Left ventricle myocardium inferior (tissue), 1 donor: ENCODE measurements around the gene MZT2B. TPM values are rescaled to one million over a fixed set of nuclear protein-coding genes. Genes with fewer than 3 reads are reported as not detected.
"Not testable (repeated sequence)": the region's sequence is repeated elsewhere in the genome, so short reads cannot be mapped to it uniquely, and the experiment has no call there.

Source experiments
- DNase-seq: peaks from one replicate; pipeline ENCODE4 v3.0.0-alpha.2; 2020
- H3K27ac ChIP-seq: fragments of 200-600 bp; replicated peaks from 2 replicates; pipeline ENCODE4 v1.8.0; 2021
- H3K27me3 ChIP-seq: fragments of 200-600 bp; 2 replicates; pipeline ENCODE4 v1.8.0; 2021; ENCODE audit warnings: low read depth
- H3K36me3 ChIP-seq: fragments of 200-600 bp; 2 replicates; pipeline ENCODE4 v1.8.0; 2021
- H3K4me1 ChIP-seq: fragments of 200-600 bp; 2 replicates; pipeline ENCODE4 v1.8.0; 2021
- H3K4me3 ChIP-seq: fragments of 200-600 bp; 2 replicates; pipeline ENCODE4 v1.8.0; 2021; ENCODE audit warnings: mild to moderate bottlenecking, moderate library complexity
- H3K9me3 ChIP-seq: fragments of 200-600 bp; replicated peaks from 2 replicates; pipeline ENCODE4 v1.8.0; 2021
- intact Hi-C: fragments of 100-400 bp; cut with micrococcal nuclease; formaldehyde crosslinking; loops from one replicate; pipeline ENCODE4 v1.11.0; 2022
- total RNA-seq: library from RNA; stranded (reverse); fragmentation: NEBNext Ultra II Directional; extraction: Animal tissue kit (Norgen Biotek cat#: 25700); gene quantifications from one replicate; pipeline ENCODE4 v1.2.1, GENCODE V29; 2021
- TF ChIP-seq, protein P1 (sequence below): fragments of 200-600 bp; IDR thresholded peaks from 2 replicates; pipeline ENCODE4 v1.8.0; 2021; ENCODE audit warnings: antibody characterized with exemption, mild to moderate bottlenecking, borderline replicate concordance
- donor health status: DM: no; HTN: yes; CAD: no; lungs with severe emphysema.

MZT2B gene
- total RNA-seq, 1 donor from 2014 or later, result 422 TPM

DNA sequence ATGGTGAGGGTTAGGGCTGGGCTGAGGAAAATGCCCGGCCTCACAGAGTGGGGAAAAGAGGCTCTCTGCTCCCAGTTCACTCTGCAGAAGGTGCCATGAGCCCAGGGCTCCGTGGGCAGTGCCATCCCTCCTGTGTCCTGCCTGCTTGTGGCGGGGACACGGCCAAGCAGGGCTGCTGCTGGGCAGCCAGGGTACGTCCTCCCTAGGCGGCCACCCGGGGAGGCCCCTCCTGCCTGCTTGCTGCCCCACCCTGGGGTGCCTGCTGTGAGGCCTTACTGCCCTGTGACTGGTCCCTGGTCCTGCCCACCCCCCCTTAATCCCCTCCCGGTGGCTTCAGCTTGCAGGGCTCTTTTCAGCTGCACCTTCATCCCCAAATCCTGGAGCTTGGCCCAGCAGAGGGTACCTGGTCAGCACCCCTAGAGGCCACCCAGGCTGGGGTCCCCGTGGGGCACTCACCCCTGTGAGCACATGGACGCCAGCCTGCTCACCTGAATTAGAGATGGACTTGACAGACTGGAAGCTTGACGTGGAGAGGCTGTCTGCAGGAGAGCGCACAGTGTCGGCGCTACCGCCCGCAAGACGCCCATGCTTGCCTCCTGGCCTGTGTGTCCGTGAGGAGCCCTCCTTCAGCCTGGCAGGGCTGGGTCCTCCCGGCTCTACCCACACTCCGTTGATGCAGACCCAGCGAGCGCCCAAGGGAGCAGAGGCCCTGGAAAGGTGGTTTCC, 40.3 kb upstream of the MZT2B start:
- H3K27ac ChIP-seq, H3K36me3 ChIP-seq, H3K4me1 ChIP-seq, intact Hi-C loops, H3K9me3 ChIP-seq, DNase-seq, H3K4me3 ChIP-seq: not testable (repeated sequence)
- H3K27me3 ChIP-seq, result peaks cover 26% of the 10 kb centered on the region

DNA sequence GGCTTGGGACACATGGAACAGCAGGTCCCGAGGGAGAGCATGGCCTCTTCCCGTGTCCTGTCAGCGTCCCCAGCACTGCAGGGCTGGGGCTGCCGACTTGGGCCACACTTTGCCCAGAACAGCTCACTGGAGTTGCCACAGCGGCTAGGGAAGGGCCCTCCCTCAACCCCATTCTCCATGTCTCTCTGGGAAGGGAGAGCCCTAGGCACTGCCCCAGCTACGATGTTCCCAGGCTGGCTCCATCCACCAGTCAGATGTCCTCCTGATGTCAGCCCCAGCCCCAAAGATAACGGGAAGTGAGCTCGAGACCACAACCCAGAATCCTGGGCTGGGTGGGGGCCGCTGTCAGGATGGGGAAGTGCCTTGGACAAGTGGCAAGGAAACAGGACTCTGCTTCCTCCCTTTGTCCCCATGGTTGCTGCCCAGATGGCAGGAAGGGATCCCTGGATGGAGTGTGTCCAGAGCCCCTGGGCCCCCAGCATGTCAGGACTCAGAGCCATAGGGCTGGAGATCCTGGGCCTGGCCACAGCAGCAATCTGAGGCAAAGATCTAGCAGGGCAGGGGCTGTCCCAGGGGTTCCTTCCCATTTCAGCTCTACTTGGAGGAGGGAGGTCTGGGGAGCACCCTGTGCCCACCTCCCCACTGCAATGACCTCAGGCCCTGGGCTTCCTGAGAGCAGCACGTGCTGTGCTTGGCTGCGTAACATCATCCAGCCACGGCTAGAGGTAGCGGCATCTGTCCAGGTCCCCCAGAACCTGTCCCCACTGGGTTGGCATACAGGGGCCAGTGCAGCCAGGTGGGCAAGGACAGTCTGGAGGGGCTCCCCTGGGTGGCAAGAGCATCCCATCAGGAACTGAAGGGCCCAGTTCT, 39.4 kb upstream of the MZT2B start:
- H3K27ac ChIP-seq, H3K9me3 ChIP-seq, H3K4me1 ChIP-seq, DNase-seq, H3K4me3 ChIP-seq, H3K36me3 ChIP-seq, intact Hi-C loops: not testable (repeated sequence)
- H3K27me3 ChIP-seq, result peaks cover 26% of the 10 kb centered on the region

DNA sequence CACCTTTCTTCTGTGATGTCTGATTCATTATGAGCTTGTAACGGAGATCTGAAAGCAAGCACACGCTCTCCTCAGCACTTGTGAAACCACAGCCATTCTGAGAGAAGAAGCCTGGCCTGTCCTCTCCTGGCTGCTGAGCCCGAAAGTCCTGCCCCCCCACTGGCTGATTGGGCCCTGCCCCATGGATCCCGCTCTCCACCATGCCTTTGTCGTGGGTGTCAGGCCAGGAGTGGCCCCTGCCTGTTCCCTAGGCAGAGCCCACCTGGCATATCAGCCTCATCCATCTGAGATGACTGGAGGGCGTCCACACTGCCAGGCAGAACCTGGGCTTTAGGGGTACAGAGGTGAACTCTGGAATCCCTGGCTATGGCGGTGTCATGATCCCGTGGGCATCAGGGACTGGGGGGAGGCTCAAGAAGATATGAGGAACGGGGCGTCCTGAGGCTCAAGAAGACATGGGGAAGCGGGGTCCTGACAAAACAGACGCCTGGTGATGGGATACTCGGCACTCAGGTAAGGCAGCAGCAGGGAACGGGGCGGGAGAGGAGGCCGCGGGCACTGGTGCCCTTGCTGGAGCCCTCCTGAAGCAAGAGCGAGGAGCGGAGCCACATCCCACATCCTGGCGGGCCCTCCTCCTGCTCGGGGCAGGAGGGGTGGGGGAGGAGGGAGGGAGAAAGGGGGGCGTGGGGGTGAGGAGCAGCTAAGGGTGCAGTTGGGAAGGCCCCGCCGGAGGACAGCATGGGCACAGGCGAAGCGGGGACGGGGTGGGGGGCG, 38.6 kb upstream of the MZT2B start:
- H3K27ac ChIP-seq, DNase-seq, H3K36me3 ChIP-seq, H3K9me3 ChIP-seq, H3K4me1 ChIP-seq, intact Hi-C loops: not testable (repeated sequence)
- Histone ChIP-seq H3K27me3 (peaks cover 26% of the 10 kb centered on the region), H3K4me3 (peak overlapping the region; percentile 60)

DNA sequence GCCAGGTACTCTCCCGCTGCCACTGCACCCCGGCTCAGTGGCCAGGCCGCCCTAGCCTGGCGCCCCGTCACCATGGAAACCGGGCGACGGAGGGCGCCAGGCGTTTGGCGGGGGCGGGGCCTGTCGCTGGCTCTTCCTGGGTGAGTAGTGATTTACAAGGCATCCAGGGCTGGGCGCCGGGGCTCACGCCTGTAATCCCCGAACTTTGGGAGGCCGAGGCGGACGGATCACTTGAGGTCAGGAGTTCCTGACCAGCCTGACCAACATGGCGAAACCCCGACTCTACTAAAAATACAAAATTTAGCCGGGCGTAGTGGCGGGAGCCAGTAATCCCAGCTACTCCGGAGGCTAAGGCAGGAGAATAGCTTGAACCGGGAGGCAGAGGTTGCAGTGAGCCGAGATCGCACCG, 37.1 kb upstream of the MZT2B start, which contains the start of gene CCDC74B:
CCDC74B (minus strand) TSS at position 107 of the 409 bp plus-strand sequence. CDS start 116 bp downstream, outside the sequence.
- intact Hi-C loops, H3K4me1 ChIP-seq, H3K36me3 ChIP-seq, H3K27ac ChIP-seq, H3K9me3 ChIP-seq: not testable (repeated sequence)
- Histone ChIP-seq H3K4me3 (peak within 1 kb of the TSS; percentile 60), H3K27me3 (peaks cover 26% of the 10 kb centered on the region)
- peak; percentile 40 for DNase-seq

DNA sequence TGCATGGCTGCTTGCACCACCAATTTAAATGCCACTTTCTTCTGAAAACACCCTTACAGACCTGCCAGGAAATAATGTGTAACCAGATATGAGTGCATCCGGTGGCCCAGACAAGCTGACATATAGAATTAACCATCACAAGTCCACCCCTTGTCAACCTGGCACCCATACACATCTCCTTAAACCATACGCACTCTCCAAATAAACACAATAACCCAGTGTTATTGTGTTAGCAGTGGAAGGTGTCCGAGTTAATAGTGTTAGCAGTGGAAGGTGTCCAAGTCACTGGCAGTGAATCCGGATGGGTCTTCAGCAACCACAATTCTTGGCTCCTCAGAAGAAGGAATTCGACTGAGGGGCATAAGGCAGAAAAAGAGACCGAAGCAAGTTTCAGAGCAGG, 33.5 kb upstream of the MZT2B start:
- H3K4me1 ChIP-seq, intact Hi-C loops, H3K4me3 ChIP-seq, H3K9me3 ChIP-seq, DNase-seq, H3K27ac ChIP-seq: not testable (repeated sequence)
- Histone ChIP-seq H3K36me3 (peaks cover 17% of the 10 kb centered on the region), H3K27me3 (peaks cover 19% of the 10 kb centered on the region)

DNA sequence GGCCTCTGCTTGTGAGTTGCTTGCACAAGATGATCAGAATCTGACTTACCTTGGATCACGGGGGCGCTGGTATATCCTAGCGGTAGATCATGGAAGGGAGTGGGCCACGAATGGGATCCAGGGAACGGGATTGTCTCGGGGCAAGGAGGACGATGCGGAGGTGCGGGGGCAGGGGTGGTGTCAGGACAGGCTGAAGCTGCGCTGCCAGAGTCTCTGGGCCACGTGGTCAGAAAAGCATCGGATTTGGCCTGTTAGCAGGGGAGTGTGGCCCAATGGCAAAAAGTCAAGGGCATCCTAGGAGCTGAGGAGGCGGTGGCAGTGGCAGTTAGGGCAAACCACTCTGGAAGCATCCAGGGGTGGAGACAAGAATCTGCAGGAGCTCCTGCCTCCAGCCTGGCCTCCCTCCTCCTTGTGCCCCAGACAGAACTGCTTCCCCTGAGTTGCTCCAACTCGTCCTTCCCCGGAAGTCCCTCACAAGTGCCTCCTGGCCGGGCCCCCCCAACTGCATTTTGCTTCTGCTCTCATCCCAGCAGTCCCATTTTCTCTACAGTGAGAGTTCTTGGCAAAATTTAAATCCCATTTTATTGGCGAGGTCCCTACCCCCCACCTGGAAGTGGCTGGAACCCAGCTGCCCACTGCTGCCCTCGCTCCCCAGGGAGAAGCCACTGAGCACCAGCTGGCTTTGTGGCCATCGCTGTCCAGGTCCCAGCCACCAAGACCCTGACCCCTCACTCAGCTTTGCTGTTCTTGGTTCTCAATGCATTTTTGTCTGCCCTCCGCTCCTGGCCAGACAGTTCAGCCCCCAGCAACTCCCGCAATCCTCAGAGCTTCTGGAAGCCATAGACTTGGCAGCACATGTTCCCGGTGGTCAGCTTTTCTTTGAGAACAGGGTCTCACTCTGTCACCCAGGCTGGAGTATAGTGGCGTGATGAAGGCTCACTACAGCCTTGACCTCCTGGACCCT, 31.6 kb upstream of the MZT2B start:
- no peak for DNase-seq
- Histone ChIP-seq H3K36me3 (peaks cover 34% of the 10 kb centered on the region), H3K27ac (no peak overlapping the region), H3K4me3 (no peak overlapping the region), H3K27me3 (peaks cover 11% of the 10 kb centered on the region), H3K9me3 (no peaks in the 10 kb centered on the region), H3K4me1 (no peaks in the 10 kb centered on the region)
- intact Hi-C loops, result no loop called here
- TF ChIP-seq, protein P1, sequence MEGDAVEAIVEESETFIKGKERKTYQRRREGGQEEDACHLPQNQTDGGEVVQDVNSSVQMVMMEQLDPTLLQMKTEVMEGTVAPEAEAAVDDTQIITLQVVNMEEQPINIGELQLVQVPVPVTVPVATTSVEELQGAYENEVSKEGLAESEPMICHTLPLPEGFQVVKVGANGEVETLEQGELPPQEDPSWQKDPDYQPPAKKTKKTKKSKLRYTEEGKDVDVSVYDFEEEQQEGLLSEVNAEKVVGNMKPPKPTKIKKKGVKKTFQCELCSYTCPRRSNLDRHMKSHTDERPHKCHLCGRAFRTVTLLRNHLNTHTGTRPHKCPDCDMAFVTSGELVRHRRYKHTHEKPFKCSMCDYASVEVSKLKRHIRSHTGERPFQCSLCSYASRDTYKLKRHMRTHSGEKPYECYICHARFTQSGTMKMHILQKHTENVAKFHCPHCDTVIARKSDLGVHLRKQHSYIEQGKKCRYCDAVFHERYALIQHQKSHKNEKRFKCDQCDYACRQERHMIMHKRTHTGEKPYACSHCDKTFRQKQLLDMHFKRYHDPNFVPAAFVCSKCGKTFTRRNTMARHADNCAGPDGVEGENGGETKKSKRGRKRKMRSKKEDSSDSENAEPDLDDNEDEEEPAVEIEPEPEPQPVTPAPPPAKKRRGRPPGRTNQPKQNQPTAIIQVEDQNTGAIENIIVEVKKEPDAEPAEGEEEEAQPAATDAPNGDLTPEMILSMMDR, result no peak

DNA sequence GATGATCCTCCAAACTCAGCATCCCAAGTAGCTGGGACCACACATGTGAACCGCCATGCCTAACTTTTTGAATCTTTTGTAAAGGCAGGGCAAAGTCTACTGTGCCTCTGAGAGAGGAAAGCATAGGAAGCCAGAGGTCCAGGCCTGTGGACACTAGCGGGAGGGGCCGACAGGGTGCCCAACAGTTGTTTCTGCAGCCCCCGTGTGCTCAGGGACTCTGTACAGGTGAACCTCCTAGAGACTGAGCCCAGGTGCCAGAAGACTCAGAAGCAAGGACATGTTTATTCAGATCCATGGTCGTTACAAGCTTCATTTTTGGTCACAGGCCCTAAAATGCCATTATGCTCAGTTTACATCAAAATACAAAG, 30.9 kb upstream of the MZT2B start:
- H3K4me1 ChIP-seq, H3K27ac ChIP-seq, DNase-seq, H3K27me3 ChIP-seq, H3K9me3 ChIP-seq, intact Hi-C loops, H3K4me3 ChIP-seq: not testable (repeated sequence)
- peaks cover 34% of the 10 kb centered on the region for H3K36me3 ChIP-seq

DNA sequence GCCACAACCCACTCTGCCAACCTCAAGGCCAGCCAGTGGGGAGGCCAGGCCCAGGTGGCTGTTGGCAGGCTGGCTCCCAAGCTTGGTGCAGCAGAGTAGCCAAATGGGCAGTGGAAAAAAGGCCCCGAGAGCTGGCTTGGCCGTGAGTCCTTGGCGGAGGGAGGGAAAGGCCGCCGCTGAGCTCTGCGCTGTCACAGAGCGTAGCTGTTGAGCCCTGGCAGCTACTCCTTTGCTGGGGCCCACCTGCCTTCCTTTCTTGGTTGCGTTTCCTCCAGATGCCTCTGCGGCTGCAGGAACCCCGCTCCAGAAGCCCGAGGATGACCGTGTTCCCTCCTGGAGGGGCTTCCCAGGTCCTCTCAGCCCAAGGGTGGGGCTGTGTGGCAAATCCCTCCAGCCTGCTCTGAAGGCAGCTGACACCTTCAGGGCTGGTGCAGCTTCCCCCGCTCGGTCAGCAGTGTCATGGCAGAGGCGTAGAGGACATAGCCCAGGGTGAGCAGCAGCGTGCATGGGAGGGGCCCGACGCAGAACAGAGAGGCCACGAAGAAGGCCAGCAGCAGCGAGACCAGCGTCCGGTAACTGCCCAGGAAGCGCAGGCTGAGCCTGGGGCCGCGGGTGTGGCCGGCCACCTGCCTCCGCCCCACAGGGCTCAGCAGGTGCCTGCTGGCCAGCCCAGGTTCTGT, 29.8 kb upstream of the MZT2B start:
- H3K4me3 ChIP-seq, intact Hi-C loops, H3K9me3 ChIP-seq, DNase-seq, H3K27me3 ChIP-seq, H3K4me1 ChIP-seq, H3K27ac ChIP-seq: not testable (repeated sequence)
- peaks cover 34% of the 10 kb centered on the region for H3K36me3 ChIP-seq
